Stomach (tissue), 4 donors: Measurements from ENCODE around the gene ADAT1.

Experiments
- POLR2A ChIP-seq, 4 donors: fragments of 450-650 bp; IDR thresholded peaks; one replicate each; pipeline ENCODE4 v1.6.1; 2016; ENCODE audit warnings: antibody characterized with exemption in 4 of 4, control low read depth in 2 of 4, mild to moderate bottlenecking in 1 of 4, moderate library complexity in 1 of 4
- TF ChIP-seq, protein P1 (sequence below), 7 experiments: fragments of 450-650 bp in 4 of 7; fragments of 200-600 bp in 3 of 7; sonication (generic) in 3 of 7; IDR thresholded peaks; one replicate each; pipeline ENCODE4 v1.5.1; 2016 to 2019; ENCODE audit warnings: antibody characterized with exemption in 7 of 7, control low read depth in 2 of 7, mild to moderate bottlenecking in 1 of 7

DNA sequence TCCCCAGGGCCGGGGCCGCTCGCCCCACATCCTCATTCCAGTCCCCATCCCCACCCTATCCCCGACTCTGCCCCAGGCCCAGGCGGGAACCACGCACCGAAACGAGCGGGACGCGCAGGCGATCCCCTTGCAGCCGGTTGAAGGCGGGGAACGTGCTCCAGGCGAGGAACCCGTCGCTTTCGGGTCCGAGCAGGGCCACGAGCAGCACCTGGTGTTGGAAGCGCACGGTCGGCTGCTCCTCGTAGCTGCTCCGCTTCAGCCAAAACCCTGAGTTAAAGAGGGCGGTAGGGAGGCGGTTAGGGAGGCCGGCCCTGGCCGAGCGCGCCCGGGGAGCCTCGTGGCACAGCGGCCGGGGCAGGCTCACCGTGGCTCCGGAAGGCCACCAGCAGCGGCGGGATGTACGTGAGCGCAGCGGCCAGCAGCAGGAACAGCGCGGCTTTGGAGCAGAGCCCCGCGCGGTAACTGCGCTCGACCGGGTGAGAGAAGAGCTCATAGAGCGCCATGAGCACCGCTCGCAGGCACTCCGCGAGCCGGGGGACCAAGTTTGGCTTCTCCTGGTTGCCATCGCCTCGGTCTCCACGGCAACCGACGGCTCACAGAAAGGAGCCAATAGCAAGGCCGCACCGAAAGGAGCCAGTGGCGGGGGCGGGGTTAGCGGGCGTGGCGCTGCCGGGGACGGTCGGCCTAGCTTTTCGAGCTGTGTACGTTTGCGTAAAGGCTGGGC, 67.2 kb downstream of the ADAT1 start, which contains the start of gene TMEM231:
- TF ChIP-seq POLR2A (IDR thresholded peaks at IDR 0.05) = no peak
- TF ChIP-seq, protein P1, sequence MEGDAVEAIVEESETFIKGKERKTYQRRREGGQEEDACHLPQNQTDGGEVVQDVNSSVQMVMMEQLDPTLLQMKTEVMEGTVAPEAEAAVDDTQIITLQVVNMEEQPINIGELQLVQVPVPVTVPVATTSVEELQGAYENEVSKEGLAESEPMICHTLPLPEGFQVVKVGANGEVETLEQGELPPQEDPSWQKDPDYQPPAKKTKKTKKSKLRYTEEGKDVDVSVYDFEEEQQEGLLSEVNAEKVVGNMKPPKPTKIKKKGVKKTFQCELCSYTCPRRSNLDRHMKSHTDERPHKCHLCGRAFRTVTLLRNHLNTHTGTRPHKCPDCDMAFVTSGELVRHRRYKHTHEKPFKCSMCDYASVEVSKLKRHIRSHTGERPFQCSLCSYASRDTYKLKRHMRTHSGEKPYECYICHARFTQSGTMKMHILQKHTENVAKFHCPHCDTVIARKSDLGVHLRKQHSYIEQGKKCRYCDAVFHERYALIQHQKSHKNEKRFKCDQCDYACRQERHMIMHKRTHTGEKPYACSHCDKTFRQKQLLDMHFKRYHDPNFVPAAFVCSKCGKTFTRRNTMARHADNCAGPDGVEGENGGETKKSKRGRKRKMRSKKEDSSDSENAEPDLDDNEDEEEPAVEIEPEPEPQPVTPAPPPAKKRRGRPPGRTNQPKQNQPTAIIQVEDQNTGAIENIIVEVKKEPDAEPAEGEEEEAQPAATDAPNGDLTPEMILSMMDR (IDR thresholded peaks at IDR 0.05) = no peak
